GM18505 (cell line): Measurements from ENCODE around the gene MIS18BP1.

Experiments used
- ATAC-seq: cut with Tn5 transposase; IDR thresholded peaks from one replicate; pipeline ENCODE4 v1.9.1; 2021; ENCODE audit not compliant: unreplicated experiment
- POLR2A ChIP-seq: IDR thresholded peaks from 4 replicates; pipeline ENCODE4 v1.6.1; 2011; ENCODE audit warnings: borderline replicate concordance; ENCODE audit not compliant: insufficient read depth, insufficient read length; ENCODE audit errors: extremely low read depth

MIS18BP1 gene

DNA sequence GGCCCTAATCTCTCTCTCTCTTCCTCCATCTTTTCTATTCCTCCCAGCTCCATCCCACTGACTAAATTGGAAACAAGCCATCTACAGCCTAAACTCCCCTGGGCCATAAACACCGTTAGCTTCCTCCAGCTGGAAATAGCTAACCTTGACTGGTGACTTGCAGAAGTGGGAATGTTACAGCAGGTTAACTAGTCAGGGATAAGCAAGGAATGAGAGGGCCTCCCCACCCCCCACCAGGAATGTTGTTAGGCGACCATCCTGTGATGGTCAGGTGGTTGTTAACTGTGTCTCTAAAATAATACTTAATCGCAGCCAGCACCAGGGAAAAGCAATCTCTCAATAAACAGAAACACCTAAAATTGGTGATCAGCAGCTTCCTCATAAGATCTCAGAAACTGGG lies 40.8 kb downstream of the MIS18BP1 start:
- no peak for ATAC-seq
- no peak for TF ChIP-seq POLR2A

DNA sequence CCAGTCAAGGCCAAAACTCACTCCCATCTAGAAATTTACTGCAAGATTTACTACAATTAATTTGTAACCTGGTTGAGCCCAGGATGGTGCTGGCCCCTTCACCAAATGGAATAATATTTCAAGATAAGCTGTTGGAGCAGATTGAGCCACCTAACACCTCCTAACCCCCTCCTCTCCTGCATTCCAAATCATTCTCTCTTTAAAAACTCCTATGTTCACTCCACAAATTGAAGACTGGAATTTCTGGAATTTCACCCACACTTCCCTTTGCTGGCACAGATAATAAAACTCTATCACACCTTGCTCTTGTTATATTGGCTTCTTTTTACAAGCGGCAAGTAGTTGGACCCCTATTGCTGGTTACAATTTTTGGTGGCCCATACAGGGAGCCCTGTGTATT lies 41.7 kb downstream of the MIS18BP1 start:
- no peak for ATAC-seq
- no peak for TF ChIP-seq POLR2A

DNA sequence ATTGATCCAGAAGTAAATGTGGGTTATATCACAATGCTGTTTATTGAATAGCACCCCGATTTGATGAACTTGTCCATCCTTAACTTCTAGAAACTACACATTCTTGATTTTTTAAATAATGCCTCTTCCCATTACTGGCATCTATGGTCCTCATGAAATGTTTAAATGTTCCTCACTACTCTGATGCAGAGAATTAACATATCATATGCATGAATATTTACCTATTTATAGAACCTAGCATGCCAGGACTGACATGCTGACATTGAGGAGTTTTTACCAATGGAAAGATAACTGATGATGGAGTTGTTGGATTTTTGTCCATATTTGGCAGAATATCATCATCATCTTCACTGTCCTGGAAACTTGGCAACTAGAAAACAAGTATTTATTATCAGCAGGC lies 42.8 kb downstream of the MIS18BP1 start:
- TF ChIP-seq POLR2A: no peak
- no peak for ATAC-seq

DNA sequence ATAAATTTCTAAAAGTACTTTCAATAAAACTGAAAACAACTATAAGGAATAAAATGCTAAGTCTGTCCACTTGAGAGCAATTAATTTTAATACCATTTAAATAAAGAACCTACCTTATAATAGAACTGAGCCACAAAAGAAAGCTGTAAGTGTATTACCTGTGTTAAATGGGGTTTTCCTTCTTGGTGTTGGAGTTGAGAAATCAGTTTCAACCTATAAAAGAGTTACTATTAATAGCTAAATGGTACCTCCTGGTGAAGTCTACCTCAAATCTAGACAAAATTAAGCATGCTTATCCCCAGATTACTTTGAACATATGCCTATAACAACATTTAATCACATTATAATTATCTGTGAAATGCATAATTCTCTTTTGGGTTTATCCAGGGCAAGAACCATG lies 48.8 kb downstream of the MIS18BP1 start:
- no peak for ATAC-seq

DNA sequence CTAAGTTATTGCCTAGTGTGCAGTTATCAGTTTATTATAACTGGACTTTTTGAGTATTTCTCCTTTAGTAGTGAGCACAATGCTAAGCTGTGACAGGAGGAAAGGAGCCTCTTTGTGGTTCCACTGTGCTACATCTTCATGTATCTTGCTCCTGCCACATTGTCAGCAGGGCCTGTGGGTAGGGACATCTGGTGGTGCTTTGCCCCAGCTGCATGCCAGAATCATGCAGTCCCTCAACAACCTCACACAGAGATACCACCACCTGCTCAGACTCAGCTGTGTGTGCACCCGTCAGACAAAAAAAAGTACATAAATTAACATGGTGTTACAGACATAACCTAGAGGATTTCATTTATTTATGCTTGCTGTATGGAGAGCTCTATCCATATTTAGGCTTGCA lies 51.1 kb downstream of the MIS18BP1 start:
- peak; percentile 73 for ATAC-seq

More for the DNA sequence above, 48.8 kb downstream of the MIS18BP1 start:
- TF ChIP-seq POLR2A: no peak

DNA sequence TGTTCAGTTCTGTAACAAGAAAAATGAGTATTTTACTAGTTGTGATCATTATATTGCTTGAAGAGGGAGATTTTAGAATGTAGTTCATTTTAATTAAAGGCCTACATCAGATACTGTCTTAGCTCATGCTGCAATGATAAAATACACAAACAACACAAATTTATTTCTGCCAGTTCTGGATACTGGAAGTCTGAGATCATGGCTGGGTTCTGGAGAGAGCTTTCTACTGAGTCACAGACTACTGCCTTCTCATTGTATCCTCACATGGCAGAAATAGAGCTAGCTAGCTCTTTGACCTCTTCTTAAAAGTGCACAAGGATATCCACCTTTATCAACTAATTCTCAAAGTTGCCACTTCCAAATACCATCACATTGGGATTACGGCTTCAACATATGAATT lies 53.8 kb downstream of the MIS18BP1 start:
- no peak for TF ChIP-seq POLR2A

More for the DNA sequence above, 51.1 kb downstream of the MIS18BP1 start:
- no peak for TF ChIP-seq POLR2A

DNA sequence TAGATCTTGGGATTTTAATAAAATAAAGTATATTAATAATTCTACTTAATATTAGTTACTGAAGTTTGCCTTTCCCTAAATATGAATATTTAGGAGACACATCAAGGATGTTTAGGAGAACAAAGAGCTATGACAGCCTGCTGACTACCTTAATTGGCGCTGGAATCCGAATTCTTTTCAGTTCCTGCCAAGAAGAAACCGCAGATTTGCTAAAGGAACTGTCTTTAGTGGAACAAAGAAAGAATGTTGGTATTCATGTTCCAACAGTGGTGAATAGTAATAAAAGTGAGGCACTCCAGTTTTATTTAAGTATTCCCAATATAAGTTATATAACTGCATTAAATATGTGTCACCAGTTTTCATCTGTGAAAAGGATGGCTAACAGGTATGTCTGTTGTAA lies 54.5 kb downstream of the MIS18BP1 start:
- TF ChIP-seq POLR2A: no peak

More for the DNA sequence above, 53.8 kb downstream of the MIS18BP1 start:
- no peak for ATAC-seq

DNA sequence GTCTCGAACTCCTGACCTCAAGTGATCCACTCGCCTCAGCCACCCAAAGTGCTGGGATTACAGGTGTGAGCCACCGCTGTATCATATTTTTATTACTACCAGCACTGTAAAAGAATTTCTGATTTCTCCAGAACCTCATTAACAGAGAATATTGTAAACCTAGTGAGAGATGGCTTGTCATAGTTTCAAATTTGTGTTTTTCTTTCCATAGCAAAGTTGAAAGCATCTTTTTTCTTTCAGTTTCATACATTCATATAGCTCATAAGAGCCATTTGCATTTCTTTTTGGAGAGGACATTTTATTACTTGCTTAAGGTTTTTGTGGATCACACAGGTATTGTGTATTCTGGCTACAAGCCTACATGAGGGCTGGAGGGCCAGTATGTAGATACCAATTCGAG lies 58.0 kb downstream of the MIS18BP1 start:
- ATAC-seq: no peak
- TF ChIP-seq POLR2A: no peak

More for the DNA sequence above, 54.5 kb downstream of the MIS18BP1 start:
- ATAC-seq: no peak

DNA sequence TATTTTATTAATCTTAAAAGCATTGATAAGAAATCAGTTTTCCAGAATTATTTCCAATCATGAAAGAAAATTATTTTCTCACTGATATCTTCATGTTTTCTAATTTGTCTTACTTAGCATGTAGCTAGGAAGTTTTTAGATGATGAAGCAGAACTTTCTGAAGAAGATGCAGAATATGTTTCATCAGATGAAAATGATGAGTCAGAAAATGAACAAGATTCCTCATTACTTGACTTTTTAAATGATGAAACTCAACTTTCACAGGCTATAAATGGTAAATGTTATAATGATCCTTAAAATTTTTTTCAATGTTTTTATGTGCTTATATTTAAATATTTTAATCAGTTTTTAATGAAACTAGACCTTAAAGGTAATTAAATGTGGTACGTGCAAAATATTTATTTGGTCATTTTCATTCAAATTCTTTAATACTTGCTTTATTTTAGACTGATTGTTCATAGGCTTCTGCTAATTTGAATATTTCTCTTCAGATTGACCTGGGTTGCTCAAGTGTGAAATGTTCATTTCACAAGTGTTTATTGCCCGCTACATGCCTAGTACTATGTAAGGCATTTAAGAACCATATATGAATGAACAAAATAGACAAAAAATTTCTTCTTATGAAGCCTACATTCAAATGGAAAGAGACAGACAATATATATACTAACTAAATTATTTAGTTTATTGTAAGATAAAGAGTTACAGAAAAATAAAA lies 67.7 kb downstream of the MIS18BP1 start:
- no peak for ATAC-seq
- TF ChIP-seq POLR2A: no peak

DNA sequence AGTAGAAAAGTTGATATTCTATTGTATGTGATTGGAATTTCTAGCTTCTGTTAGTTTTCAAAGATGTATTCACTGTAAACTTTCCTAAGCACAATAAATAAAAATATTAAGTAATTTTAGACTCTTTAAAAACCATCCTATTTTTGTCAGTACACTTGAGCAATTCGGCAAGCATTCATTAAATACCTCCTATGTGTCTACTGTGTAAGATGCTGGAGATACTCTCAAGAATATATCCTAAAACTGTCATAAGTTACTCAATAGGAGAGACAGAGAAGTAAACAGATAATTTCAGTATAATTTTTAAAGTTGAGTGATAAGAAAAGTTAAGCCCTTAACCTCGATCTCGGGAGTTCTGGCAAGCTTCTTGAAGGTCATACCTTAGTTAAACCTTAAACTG lies 71.2 kb downstream of the MIS18BP1 start:
- TF ChIP-seq POLR2A: no peak
- no peak for ATAC-seq

DNA sequence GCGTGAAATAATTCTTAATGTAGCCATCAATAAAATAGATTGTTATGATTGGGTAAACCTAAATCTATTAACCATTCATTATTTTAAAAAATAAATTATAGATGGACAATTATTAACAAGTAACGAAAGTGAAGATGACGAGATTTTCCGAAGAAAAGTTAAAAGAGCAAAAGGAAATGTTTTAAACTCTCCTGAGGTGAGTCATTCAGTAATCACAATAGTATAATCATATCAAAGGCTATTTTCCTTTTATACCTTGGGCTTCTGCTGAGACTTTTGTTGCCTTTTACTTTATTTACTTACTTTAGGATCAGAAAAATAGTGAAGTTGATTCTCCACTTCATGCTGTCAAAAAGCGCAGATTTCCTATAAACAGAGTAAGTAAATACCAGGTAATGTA lies 71.7 kb downstream of the MIS18BP1 start:
- no peak for TF ChIP-seq POLR2A
- no peak for ATAC-seq

DNA sequence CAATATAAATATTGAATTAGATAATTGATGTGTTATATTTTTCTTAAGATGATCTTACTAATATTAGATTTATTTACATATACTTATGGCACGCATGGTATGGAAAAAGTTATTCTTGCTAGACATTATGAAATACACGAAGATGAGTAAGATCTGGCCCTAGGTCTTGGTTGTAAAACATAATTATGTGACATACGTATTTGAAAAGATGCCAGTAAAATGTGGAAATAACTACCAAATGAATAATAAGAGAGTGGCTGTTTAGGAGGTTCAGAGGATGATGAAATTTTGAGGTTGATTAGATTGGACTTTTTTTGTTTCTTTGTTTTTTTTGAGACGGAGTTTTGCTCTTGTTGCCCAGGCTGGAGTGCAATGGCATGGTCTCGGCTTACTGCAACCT lies 75.9 kb downstream of the MIS18BP1 start:
- ATAC-seq: no peak
- no peak for TF ChIP-seq POLR2A

DNA sequence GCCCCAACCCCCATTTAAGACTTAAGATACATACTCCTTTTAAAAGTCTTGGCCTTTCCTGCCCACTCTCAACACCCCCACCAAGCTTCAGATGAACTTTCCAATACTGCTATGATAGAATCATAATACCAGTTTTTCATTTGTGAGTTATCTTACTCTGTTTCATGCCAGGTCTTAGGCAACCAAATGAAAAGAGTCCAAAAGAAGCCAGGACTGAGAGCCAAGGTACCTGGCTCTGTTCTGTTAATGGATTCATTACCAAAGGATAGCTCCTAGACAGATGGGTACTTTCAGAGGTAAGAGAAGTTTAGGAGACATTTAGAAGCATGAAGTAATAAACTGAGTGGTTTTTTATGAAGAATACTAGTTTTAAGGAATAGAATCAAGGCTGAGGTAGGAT lies 83.1 kb downstream of the MIS18BP1 start:
- no peak for TF ChIP-seq POLR2A
- no peak for ATAC-seq

DNA sequence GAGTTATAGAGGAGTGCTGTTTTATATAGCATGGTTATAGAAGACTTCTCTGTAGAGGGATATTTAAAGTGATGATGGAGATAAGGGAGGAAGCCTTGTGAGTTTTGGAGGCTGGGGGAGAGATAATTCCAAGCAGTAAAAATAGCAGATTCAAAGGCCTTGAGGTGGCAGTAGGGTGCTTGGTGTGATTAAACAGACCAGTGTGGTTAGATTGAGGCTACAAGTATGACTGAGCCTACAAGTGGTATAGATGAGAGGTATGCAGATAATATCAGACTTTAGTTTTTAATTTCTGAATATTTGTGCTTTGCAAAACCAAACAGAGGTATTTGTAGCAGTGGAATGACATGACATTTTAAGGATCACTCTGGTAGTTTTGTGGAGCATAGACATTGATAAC lies 96.9 kb downstream of the MIS18BP1 start:
- ATAC-seq: no peak
- TF ChIP-seq POLR2A: no peak
